Activated CD4-positive, alpha-beta T cell treated with anti-CD3 and anti-CD28 coated beads for 4 hours (primary cell): Measurements from ENCODE around the gene OPRL1.

ENCODE experiments used
- DNase-seq, 2 donors: peaks; one replicate each; pipeline ENCODE4 v3.0.0-alpha.2; 2020

OPRL1 gene

DNA sequence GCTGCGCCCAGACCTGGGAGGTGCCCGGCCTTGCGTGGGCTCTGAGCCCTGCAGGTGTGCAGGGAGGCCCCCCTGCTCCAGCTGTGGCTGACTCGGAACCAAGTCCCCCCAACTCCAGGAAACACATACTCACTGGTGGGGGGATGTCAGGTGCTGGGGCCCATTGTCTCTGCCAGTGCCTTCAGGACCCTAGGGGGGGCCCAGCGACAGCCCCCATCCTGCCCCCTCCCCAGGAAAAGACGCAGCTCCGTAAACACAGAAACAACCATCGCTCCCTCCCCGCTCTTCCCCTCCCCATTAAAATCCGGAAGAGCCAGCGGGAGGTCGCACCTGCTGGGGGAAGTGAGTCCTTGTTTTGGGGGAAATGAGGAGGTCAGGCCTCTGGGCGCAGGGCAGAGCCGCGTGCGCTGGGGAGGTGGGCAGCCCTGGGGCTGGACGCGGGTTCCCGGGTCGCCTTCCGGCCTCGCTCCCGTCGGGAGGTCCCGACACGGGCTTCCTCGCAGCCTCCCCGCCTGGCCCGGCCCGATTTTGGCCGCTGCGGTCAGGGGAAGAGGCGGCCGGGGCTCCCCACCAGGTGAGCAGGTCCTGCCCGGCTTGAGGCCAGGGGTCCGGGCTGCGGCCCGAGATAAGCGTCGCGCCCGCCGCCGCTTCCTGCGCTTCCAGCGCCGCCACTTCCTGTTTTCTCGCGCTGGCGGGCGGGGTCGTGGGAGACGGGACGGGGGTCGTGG is 37.7 kb upstream of the OPRL1 start:
- no peak for DNase-seq

DNA sequence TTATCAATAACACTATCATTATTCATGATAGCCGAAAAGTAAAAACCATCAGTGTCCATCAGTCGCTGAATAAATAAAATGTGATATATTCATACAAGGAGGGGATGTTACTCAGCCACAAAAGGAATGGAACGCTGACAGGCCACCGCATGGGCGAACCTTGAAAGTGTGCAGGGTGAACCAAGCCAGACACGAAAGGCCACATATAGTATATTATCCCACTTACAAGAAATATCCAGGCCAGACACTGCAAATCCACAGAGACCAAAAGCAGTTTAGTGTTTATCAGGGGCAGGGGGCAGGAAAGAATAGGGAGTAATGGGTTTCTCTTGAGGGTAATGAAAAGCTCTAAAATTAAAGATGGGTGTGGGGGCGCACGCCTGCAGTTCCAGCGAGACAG is 36.1 kb upstream of the OPRL1 start:
- no peak for DNase-seq

DNA sequence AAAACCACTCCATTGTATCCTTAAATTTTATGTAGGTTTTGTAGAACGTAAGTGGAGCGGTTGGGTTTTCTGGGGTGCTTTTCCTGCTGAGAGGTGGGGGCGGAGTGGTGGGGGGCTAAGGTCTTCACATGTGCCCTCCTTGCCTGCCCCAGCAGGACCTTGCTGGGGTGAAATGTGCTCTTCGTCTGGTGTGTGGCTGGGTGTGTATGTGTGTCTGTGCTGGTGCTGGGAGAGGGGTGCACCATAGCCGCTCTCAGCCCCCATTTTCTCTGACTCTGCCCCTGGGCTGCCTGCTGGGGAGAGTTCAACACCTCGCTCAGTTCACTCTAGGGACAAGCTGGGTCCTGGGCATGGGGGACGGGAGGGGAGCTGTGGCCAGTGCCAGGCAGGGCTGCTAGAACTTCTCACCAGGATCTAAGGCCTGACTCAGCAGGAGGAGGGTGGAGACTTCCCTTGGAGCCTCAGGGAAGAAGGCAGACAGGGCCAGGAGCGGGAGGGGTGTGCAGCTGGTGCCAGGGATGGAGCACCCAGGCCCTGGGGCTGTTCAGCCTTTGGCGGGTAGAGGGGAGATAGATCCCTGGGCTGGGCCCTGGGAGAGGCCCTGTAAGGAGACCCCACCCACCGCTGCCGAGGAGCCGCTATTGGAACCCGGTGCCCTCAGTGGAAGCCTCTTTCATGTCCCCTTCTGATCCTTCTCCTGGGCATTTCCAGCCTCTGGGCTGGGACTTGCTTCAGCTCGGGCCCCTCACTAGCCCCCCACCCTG is 35.2 kb upstream of the OPRL1 start:
- no peak for DNase-seq

DNA sequence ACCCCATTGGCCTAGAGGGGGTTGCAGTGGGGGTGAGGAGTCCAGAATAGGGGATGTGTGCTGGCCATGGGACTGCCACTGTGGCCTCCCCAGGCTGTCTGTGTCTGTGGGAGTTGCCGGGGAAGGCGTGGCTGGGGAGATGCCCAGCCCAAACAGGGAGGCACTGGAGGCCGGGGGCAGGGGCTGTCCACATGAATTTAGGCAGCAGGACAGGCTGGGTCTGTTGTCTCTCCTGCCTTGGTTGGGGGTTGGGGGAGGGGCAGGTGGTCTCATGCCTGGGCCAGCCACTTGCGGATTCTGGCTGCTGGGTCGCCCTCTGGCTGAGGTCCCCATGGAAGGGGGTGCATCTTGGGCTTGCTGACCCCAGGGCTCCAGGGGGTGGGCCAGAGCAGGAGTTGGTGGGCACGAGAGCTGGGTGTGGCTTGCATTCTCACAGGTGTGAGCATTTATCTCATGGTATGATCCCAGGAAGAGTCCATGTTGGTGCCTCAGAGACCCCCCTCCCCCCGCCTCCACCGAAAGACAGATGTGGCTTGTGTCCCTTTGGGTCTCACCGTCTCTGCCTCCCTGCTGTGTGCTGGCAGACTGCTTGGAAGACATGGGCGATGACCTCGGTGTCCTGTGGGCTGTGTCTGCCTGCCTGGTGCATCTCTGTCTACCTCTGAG is 34.4 kb upstream of the OPRL1 start:
- DNase-seq = no peak

DNA sequence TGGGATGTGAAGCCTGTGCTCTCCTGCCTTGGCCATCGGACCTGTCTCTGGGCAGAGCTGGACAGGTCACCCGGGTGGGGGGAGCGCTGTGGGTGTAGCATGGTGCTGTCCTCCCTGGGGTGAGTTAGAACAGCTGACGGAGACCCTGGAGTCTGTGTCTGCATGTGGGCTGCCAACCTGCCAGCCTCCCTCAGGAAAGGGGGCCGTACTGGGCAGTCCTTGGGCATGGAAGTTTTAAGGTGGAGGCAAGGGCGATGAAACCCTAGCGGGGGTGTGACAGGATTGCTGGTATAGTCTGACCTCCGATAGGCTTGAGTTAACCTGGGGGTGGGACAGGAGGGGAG is 32.9 kb upstream of the OPRL1 start:
- no peak for DNase-seq

DNA sequence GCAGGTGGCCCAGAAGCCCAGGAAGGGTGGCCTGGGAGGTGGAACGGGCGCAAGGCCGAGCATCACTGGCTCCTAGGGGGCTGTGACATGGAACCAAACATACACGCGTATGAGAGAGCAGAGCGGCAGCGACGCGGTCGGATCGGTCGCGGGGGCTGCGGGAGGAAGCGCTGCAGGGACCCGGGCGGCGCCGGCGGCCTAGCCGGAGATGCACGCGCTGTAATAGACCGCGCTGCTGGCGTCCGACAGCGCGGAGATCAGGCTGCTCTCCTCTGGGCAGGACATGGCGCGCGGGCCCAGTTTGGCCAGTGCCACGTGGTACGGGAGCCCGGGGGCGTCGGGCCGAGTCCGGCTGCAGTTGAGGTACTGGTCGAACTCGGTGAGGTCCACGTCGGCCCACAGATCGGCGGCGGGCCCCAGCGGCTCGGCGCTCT is 31.9 kb upstream of the OPRL1 start:
- DNase-seq = no peak

DNA sequence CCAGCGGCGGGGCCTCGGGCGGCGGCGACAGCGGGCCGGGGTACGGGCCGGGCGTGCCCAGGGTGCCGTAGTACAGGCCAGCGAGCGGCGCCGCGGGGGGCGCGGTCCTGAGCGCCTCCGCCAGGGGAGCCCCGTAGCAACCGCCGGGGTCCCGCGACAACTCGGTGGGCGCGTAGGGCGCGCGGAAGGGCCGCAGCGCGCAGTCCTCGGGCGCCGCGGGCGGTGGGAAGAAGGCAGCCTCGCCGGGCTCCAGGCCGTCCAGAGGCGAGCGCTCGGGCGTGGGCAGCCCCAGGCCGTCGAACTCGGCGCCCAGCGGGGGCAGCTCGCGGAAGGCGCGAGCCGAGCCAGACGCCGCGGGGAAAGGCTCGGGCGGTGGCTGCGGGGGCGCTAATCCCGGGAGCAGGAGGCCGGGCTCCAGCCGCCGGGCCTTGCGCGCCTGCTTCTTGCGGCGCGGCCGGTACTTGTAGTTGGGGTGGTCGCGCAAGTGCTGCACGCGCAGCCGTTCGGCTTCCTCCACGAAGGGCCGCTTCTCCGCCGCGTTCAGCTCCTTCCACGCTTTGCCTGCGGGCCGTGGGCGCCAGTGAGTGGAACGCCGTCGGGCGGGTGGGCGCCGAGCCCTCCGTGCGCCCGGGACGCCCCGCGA is 31.4 kb upstream of the OPRL1 start:
- no peak for DNase-seq

DNA sequence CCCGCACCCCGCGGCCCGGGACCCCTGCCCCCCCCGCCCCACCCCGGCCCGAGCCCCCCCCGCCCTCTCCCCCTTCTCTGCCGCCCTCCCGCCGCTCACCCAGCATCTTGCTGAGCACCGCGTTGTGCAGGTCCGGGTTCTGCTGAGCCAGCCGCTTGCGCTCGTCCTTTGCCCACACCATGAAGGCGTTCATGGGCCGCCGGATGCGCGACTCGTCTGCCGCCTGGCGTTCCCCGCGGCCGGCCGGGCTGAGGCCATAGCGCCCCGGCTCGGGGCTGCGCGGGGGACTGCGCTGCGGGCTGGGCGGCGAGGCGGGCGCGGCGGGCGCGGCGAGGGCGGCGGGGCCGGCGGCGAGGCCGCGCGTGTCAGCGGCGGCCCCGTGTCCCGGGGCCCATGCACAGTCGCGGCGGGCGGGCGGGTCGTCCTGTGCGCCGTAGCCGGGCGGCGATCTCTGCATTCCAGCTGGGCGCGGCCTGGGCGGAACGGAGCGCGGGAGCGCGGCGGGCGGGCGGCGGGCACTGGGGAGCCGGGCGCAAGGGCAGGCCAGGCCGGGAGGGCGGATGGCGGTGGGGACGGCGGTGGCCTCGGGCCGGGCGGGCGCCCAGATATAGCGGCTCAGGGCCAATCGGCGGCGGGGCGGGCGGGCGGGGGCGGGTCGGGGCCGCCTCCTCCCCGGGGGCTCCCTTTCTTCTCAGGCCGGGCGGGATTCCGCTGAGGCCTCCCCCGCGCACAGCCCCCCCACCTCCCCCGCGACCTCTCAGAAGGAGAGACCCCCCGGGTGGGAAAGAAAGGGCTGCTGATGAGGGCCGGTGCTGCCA is 30.6 kb upstream of the OPRL1 start, which contains the start of gene SOX18:
Gene SOX18 (minus strand): TSS at position 580 of the 818 bp plus-strand sequence. CDS start 123 bp downstream, at position 457.
- DNase-seq = no peak

DNA sequence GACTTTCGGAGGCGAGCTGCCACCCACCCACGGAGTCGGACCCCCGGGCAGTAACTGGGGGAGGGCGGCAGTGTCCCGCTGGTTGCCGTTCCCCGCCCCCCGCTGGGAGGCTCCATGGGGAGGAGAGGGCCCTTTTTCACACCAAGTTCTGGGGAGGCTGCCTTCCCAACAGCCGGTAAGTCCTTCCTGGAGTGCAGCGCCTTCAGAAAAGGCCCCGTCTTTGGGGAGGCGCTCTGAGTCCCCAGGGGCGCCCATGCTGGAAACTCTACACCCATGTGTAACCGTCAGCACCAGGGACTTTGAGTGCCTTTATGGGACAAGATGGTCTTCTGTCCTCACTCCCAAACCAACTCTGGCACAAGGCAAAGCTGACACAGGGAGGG is 30.0 kb upstream of the OPRL1 start:
- no peak for DNase-seq

DNA sequence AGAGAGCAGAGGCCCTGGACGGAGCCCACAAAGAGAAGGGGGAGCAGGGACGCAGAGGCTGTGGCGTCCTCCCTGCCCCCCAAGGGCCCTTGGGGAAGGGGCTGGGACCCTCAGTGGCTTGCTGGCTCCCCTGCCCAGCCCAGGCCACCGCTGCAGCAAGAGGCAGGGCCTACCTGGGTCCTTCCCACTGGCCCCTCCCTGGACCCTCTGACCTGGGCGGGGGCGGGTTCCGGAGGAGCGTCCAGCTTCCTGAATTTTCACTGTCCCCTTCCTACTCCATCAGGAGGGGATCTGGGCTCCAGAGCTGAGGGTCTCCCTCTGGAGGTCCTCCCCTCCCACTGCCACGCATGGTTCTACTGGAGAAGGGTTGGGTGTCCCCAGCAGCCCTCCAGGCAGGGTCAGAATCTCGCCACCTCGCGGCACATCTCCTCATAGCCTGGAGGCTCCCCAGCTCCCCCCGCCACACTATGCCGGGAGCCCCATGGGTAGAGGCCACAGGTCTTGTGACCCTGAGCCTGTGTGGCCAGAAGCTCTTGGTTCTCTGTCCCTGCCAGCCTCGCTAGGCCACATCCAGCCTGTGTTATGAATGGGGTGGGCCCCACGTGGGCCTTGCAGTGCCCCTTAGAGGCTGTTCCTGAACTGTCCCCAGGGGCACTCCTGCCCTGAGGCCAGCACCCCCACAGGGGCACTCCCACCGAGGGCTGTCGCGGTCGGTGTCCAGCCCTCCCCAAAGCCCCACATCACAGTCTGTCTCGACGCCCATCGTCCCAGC is 29.4 kb upstream of the OPRL1 start:
- no peak for DNase-seq

DNA sequence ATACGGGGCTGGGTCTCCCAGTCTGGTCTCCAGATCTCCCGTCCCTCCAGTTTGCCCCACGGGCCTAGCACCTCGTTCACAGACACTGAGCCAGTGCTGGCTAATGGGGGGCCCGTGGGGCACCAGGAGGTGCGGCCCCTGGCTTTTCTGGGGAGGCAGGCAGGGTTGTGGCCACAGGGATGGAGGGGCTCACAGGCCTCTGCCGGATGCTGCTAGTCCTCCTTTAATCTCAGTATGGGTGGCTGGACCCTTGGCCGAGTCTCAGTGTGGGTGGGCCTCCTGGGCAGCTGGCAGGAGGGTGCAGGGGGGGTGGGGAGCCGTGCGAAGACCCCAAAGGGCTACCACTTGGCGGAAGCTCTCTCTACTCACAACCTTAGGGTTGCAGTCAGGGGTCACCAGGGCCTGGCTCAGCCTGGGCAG is 28.8 kb upstream of the OPRL1 start:
- DNase-seq = no peak

DNA sequence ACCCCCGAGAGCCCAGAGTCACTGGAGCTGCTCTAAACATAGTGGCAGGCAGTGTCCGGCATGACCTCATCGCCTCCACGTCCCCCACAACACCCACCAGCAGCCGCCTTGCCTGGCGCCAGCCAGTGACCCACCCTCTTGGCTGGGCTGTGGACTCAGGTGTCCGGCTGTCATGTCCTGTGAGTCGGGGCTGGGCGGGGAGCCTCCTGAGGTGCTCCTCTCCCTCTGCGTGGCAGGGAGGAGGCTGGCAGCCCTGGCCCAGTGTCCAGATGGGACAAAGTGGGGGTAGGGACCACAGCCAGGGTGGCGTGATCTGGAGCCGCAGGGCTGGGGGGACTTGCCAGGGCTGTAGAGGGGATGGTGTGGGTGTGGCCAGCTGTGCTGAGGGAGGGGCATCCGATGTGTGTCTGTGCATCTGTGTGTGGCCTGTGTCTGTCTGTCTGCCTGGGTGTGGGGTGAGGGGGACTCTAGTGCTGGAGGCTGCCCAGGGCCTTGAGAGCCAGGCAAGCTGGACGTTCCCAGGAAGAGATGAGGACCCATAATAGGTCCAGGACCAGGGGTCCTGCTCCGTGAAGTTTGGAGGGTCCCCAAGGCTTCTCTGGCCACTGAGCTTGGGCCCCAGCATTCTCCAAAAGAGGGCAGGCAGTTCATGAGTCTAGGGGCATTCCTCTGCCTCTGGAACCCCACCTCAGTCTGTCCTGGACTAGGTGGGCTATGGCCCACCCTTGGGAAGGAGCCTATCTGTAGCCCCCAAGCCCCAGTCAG is 28.1 kb upstream of the OPRL1 start:
- DNase-seq = no peak

DNA sequence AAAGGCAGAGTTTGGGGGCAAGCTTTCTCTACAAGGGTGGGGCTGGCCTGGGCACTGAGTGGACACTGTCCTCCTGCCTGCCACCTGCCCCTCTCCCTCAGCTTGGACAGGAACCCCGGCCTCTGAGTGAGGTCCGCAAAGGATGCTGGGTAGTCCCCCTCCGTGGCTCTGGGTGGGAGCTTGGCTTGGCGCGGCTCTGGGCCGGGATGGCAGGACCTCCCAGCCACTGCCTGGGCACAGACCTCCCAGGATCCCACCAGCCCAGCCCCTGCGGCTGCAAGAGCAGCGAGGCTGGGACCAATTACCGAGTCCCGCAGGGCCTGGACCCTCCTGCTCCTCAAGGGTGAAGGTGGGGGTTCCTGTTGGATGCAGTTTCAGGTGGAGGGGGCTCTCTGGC is 27.6 kb upstream of the OPRL1 start:
- no peak for DNase-seq

DNA sequence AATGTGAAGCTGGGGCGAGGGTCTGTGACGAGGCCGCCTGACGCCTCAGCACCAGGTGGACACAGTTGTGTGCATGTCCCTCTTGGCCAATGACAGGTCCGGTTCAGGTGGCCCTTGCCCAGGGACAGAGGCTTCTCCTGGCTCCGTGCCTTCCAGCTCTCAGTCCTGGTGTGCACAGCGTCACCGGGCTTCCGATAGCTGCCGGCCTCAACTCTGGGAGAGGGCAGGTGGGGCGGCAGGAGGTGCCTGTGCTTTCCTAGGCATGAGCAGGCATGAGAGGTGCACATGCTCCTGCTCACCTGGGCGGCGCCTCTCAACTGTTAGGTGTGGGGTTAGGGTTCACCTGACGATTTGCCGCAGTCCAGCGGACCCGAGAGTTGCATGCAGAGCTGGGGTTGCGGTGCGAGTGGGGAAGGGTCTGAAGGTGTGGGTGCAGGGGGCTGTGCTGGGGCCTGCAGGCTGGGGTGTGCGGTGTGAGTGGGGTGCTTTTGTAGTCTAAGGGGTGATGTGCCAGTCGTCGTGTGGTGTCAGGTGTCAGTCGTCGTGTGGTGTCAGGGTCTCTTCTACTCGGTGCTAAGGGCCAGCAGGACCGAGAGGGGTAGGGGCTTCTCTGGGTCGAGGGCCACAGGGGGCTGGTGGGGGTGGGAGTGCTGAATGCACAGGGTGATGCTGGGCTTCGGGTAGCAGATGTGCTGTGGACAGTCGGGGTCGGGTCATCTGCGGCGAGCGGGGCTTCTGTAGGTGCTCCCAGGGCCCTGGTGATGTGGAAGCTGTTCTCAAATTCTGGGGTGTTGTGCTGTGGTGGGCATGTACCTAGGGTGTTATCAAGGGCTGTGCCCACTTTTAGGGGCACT is 26.7 kb upstream of the OPRL1 start:
- DNase-seq = no peak

DNA sequence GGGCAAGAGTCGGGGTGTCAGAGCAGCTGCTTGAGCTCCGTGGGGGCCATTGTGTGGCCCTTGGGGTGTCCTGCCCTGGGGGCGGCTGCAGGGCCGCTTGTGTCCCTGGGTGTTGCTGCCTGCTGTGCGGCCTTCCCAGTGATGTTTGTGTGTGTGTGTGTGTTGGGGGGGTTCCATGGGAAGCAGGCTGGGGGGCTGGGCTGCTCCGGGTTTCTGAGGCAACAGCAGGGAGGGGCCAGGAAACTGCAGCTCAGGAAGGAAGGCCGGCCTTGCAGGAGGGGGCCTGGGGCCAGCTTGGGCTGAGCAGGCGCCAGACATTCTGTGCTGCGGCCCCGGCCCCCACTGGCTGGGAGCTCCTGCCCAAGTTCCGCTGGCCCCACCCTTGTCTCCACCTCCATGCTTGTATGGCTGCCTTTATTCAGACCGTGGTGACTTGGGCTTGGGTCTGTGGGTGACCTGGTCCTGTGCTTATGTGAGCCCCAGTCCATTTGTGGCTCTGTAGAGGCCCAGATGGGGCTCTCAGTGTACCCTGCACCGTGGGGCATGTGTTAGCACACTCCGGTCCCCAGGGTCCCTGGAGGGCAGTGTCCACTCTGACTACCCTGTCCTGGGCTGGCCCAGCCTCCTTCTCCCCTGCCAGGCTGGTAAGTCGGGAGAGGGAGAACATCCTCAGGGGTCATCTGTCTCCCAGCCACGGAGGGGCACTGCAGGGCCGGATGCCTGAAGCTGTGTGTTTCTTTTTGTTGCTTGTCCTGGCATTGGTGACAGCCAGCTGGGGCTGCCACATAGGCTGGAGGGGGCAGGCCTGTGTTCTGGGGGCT is 25.8 kb upstream of the OPRL1 start:
- DNase-seq = no peak

DNA sequence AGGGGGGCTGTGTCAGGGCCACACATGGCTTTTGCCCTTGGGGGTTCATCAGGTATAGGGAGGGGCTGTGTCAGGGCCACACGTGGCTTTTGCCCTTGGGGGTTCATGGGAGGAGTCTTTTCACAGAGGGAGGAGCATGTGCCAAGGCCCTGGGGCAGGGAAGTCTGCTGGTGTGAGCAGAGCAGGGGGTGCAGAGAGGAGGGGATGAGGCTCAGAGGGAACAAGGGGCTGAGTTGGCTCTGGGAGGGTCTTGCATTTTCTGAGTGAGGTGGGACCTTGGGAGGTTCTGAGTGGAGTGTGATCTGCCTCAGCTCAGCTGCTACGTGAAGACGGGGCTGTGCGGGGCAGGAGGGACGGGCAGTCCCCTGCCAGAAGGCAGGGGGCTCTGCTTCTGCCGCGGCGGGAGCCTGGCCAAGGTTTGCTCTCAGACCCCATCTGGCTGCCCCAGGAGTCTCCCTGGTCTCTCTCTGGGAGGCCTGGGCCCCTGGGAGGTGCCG is 24.4 kb upstream of the OPRL1 start:
- no peak for DNase-seq

DNA sequence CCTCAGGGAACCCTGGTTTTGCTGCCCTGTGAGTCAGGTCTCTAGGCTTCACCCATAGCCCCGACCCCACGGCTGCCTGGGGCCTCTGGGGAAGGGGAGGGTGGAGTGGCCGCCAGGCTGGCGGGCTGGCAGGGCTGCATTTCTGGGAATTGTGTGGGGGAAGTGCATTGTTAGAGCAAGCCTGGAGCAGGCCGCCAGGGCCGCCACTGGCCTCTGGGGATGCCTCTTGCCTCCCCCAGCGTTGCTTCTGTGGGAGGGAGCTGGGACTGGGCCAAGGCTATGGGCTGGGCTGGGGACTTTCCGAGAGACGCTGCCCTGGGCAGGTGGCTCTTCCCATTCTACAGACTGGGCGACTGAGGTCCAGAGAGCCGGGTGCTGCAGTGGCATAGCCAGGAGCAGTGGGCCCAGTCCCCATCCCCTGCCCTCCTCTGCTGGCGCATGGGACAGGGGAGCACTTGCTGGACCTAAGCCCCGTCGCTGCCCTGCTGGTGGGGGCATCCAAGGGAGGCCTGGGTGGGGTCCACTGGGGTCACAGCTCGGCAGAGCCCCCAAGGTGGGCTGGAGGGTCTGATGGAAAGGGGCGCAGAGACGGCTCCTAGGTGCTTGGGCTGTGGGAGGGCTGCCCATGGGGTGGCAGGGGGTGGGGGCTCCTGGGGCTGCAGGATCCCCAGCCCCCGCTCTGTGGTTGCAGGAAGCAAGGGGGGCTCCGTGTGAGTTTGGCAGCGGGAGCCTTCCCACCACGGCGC is 23.8 kb upstream of the OPRL1 start:
- DNase-seq = no peak

DNA sequence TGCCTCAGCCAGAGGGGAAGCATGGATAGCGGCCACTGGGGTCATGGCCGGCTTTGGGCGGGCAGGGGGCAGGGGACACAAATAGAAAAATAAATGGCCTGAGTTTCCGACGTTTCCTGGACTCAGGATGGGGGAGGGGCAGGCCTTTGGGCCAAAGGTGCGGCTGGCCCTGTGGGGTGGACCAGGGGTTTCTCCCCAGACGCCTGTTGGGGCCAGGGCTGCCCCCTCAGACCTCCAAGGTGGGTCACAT is 23.3 kb upstream of the OPRL1 start:
- DNase-seq = no peak
